ENCODE results near the gene ACO1. TPM values are rescaled to one million over a fixed set of nuclear protein-coding genes. Genes with fewer than 3 reads are reported as not detected.

Gene ACO1
- total RNA-seq, 2 experiments from 2014 or later: 15.3 to 15.7 TPM

DNA sequence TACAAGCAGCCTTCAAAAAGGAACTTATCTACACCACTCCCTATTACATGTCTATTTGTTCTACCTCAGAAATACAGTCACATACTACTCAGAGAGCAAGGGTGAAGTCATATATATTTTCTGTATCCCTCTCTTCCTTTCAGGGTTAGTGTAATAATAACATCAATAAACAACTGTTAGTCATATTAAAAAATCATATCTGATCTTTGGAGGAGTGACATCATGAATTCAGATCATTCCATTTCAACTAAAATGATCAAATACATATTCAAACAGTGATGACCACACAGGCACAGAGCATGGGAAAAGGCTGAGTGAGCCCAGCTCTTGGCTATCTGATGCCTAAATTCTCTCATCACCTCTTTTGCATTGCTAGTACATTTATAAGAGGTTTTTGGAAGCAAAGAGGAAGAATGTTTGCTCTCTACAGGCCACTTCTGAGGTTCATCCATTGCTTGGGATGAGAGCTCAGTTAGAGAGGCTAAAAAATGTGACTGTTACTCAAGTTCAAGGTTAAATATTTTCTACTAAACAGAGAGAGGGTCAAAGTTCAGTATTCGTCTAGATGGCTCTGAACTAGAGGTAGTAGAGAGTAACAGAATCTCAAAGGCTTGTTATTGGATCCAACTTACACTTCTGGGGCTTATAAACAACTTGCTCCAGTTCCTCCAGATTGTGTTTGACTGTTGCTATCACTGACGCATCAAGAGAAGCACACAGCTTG, 102.6 kb downstream of the ACO1 start:
- Mint-ChIP-seq H3K36me3 (ENCODE audit: low read depth) (peaks cover 12% of the 10 kb centered on the region), H3K9me3 (no peaks in the 10 kb centered on the region)
- CTCF ChIA-PET: interaction anchor here (2.1 kb wide), 1 partner anchor 95 kb away, joined by 4 read pairs; no protein-coding TSS in a partner anchor

DNA sequence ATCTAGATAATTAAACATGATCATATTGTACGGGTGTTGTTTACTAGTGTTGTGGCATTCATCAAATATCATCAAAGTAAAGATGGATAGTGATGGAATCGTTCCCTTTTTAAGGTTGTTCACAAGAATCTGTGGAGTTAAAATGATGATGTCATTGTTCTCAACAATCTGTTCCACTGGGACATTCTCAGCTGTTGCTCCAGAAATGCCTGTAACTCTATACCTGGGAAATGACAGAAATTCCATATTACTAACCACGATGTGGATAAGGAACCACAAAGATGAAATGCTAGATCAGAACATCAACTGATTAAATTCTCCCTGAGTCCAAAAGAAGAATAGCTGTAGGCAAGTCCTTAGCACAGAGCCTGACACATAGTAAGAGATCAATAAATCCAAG, 103.5 kb downstream of the ACO1 start:
- POLR2A ChIA-PET: no interaction called here
- ATAC-seq (no peak), DNase-seq (no peak)
- Mint-ChIP-seq H3K27me3 (no peaks in the 10 kb centered on the region), H3K27ac (no peak overlapping the region), H3K36me3 (ENCODE audit: low read depth) (peaks cover 12% of the 10 kb centered on the region), H3K4me3 (no peak overlapping the region), H3K9me3 (no peaks in the 10 kb centered on the region), H3K4me1 (ENCODE audit: low read depth) (no peaks in the 10 kb centered on the region)
- intact Hi-C loops (cut with micrococcal nuclease): no loop called here
- CTCF ChIA-PET: interaction anchor here (1.6 to 2.0 kb wide), 2 partner anchors 18 to 92 kb away, joined by 4 to 6 read pairs; no protein-coding TSS in a partner anchor
- TF ChIP-seq, protein P1, sequence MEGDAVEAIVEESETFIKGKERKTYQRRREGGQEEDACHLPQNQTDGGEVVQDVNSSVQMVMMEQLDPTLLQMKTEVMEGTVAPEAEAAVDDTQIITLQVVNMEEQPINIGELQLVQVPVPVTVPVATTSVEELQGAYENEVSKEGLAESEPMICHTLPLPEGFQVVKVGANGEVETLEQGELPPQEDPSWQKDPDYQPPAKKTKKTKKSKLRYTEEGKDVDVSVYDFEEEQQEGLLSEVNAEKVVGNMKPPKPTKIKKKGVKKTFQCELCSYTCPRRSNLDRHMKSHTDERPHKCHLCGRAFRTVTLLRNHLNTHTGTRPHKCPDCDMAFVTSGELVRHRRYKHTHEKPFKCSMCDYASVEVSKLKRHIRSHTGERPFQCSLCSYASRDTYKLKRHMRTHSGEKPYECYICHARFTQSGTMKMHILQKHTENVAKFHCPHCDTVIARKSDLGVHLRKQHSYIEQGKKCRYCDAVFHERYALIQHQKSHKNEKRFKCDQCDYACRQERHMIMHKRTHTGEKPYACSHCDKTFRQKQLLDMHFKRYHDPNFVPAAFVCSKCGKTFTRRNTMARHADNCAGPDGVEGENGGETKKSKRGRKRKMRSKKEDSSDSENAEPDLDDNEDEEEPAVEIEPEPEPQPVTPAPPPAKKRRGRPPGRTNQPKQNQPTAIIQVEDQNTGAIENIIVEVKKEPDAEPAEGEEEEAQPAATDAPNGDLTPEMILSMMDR (IDR thresholded peaks at IDR 0.05): no peak

More for the DNA sequence above, 102.6 kb downstream of the ACO1 start:
- intact Hi-C loops (cut with micrococcal nuclease): no loop called here
- TF ChIP-seq, protein P1 (IDR thresholded peaks at IDR 0.05): no peak
- no peaks in the 10 kb centered on the region for H3K27me3 Mint-ChIP-seq
- no peak for ATAC-seq
- no peaks in the 10 kb centered on the region for H3K4me1 Mint-ChIP-seq (ENCODE audit: low read depth)
- no peak overlapping the region for H3K27ac Mint-ChIP-seq
- H3K4me3 Mint-ChIP-seq: no peak overlapping the region
- no peak for DNase-seq
- POLR2A ChIA-PET: no interaction called here

DNA sequence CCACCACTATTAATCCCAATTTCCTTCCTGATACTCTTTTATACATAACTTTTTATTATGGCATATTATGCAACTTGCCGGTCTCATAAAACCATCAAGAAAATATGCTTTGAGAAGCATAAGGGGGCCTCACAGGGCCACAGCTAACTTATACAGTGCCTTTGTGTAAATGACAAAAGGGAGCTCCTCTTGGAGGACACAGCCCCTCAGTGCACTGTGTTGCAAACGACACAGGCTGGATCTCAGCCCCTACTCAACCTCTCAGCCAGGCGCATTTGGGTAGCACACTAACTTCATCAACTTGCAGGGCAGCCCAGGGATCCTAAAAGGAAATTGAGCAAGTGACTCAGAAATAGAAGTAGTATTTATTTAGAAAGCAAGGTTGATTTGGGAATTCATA, 106.2 kb downstream of the ACO1 start:
- no peak overlapping the region for H3K27ac Mint-ChIP-seq
- CTCF ChIA-PET: no interaction called here
- POLR2A ChIA-PET: no interaction called here
- peaks cover 12% of the 10 kb centered on the region for H3K36me3 Mint-ChIP-seq (ENCODE audit: low read depth)
- H3K27me3 Mint-ChIP-seq: no peaks in the 10 kb centered on the region
- DNase-seq: no peak
- intact Hi-C loops (cut with micrococcal nuclease): no loop called here
- H3K4me3 Mint-ChIP-seq: no peak overlapping the region
- no peaks in the 10 kb centered on the region for H3K4me1 Mint-ChIP-seq (ENCODE audit: low read depth)
- no peak for ATAC-seq
- TF ChIP-seq, protein P1 (IDR thresholded peaks at IDR 0.05): no peak
- H3K9me3 Mint-ChIP-seq: no peaks in the 10 kb centered on the region

DNA sequence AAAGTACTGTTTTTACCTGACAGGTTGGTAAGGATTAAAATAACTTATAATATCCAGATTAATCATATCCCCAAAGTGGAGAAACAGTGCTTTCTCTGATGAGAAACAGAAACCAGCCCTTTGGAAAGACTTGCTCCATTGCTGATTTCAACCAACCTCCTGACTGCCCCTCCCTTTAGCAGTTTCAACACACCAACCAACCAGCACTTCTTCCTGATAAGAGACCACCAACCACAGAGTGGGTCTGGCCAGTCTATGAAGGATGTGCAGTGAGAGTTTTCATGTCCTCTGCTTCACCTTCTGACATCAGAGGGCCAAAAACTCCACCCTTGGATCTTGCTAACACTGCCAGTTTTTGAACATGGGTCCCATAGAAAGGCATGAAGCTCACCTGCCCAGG, 113.5 kb downstream of the ACO1 start:
- TF ChIP-seq, protein P1 (IDR thresholded peaks at IDR 0.05): no peak
- peaks cover 7% of the 10 kb centered on the region for H3K36me3 Mint-ChIP-seq (ENCODE audit: low read depth)
- no peaks in the 10 kb centered on the region for H3K9me3 Mint-ChIP-seq
- no peak for ATAC-seq
- H3K27me3 Mint-ChIP-seq: no peaks in the 10 kb centered on the region
- no peak overlapping the region for H3K4me3 Mint-ChIP-seq
- intact Hi-C loops (cut with micrococcal nuclease): no loop called here
- ChIA-PET POLR2A (no interaction called here), CTCF (interaction anchor here (1.7 kb wide), 1 partner anchor 119 kb away, joined by 4 read pairs; no protein-coding TSS in a partner anchor)
- H3K27ac Mint-ChIP-seq: no peak overlapping the region
- H3K4me1 Mint-ChIP-seq (ENCODE audit: low read depth): peaks cover 2% of the 10 kb centered on the region
- no peak for DNase-seq

DNA sequence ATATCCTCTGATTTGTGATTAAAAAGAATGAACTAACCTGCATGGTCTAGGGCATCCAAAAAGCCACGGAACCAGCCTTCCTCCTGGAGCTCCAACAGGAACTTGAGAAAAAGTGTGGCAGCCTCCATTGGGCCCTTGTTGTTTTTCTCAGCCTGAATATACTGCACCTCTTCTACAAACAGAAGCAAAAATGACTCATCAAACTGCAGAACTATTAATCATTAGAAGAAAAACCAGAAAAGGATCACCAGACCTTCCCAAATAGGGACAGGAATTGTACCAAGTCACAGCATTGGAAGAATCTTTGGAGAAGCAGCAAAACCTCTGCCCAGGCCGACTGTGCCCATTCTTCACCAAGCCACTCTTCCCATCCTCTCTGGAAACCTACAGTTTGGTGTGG, 116.3 kb downstream of the ACO1 start:
- no peak for ATAC-seq
- ChIA-PET CTCF (interaction anchor here (2.4 kb wide), 1 partner anchor 122 kb away, joined by 9 read pairs; no protein-coding TSS in a partner anchor), POLR2A (no interaction called here)
- Mint-ChIP-seq H3K4me1 (ENCODE audit: low read depth) (peaks cover 2% of the 10 kb centered on the region), H3K4me3 (no peak overlapping the region), H3K9me3 (no peaks in the 10 kb centered on the region), H3K27me3 (no peaks in the 10 kb centered on the region), H3K27ac (no peak overlapping the region), H3K36me3 (ENCODE audit: low read depth) (peaks cover 7% of the 10 kb centered on the region)
- TF ChIP-seq, protein P1 (IDR thresholded peaks at IDR 0.05): no peak
- no peak for DNase-seq
- intact Hi-C loops (cut with micrococcal nuclease): no loop called here

Measured in activated CD8-positive, alpha-beta T cell treated with anti-CD3 and anti-CD28 coated beads for 36 hours (primary cell).